CD4-positive, CD25-positive, alpha-beta regulatory T cell (primary cell): ENCODE data around the gene UNKL. TPM values are rescaled to one million over a fixed set of nuclear protein-coding genes. Genes with fewer than 3 reads are reported as not detected.
A peak's percentile ranks its signal among the peaks of the same experiment; 100 is the strongest.

Experiments
- ATAC-seq, 2 donors: fragments of 150-1000 bp; cut with Tn5 transposase; one replicate each; pipeline ENCODE4 v1.10.0; 2021; ENCODE audit warnings: low read depth in 2 of 2, moderate number of reproducible peaks in 2 of 2, moderate library complexity in 1 of 2
- DNase-seq, 3 donors: peaks; one replicate each; pipeline versions ENCODE4 v3.0.0 to v3.0.0-alpha.2; 2012 to 2022; ENCODE audit warnings: mixed read lengths in 1 of 3
- H3K27ac ChIP-seq: one replicate; pipeline ENCODE4 v1.7.0; 2013; ENCODE audit warnings: mild to moderate bottlenecking, low read length; ENCODE audit not compliant: insufficient read depth, poor library complexity, severe bottlenecking
- H3K27me3 ChIP-seq: one replicate; pipeline ENCODE4 v1.7.0; 2013; ENCODE audit warnings: low read length; ENCODE audit not compliant: control insufficient read depth, insufficient read depth
- H3K36me3 ChIP-seq: one replicate; pipeline ENCODE4 v1.7.0; 2013; ENCODE audit warnings: mild to moderate bottlenecking, low read length, moderate library complexity; ENCODE audit not compliant: control insufficient read depth, insufficient read depth
- H3K4me1 ChIP-seq: 2 replicates; pipeline ENCODE4 v1.7.0; 2013; ENCODE audit warnings: mild to moderate bottlenecking, low read length; ENCODE audit not compliant: insufficient read depth, control insufficient read depth, poor library complexity, severe bottlenecking
- H3K4me3 ChIP-seq: one replicate; pipeline ENCODE4 v1.7.0; 2013; ENCODE audit warnings: low read depth, mild to moderate bottlenecking, low read length, moderate library complexity
- H3K9me3 ChIP-seq, 2 experiments: 1 replicate in 1 of 2; 2 replicates in 1 of 2; pipeline ENCODE4 v1.7.0; 2013; ENCODE audit warnings: low read length in 2 of 2, mild to moderate bottlenecking in 1 of 2, moderate library complexity in 1 of 2; ENCODE audit not compliant: control insufficient read depth in 2 of 2
- H3K27ac Mint-ChIP-seq, 3 donors: one replicate each; pipeline ENCODE4 v1.8.0; 2020 to 2022; ENCODE audit warnings: mild to moderate bottlenecking in 3 of 3, mixed read lengths in 3 of 3, moderate library complexity in 2 of 3
- H3K27me3 Mint-ChIP-seq: one replicate; pipeline ENCODE4 v1.8.0; 2022; ENCODE audit warnings: mild to moderate bottlenecking, mixed read lengths
- H3K36me3 Mint-ChIP-seq: one replicate; pipeline ENCODE4 v1.8.0; 2020; ENCODE audit warnings: mixed read lengths
- H3K4me1 Mint-ChIP-seq, 4 donors: one replicate each; pipeline ENCODE4 v1.8.0; 2020 to 2022; ENCODE audit warnings: mixed read lengths in 4 of 4, mild to moderate bottlenecking in 1 of 4
- H3K4me3 Mint-ChIP-seq, 4 donors: one replicate each; pipeline ENCODE4 v1.8.0; 2020 to 2022; ENCODE audit warnings: mild to moderate bottlenecking in 4 of 4, mixed read lengths in 4 of 4, moderate library complexity in 3 of 4
- H3K9me3 Mint-ChIP-seq, 7 donors: one replicate each; pipeline ENCODE4 v1.8.0; 2020 to 2022; ENCODE audit warnings: mixed read lengths in 7 of 7, mild to moderate bottlenecking in 3 of 7, moderate library complexity in 2 of 7
- polyA plus RNA-seq, 4 donors: library from polyadenylated mRNA; unstranded; fragments of 300-500 nt; fragmentation: Illumina TruSeq; gene quantifications; one replicate each; pipeline ENCODE4 v1.2.3, GENCODE V29; 2021
- total RNA-seq: library from RNA; stranded (reverse); gene quantifications from one replicate; pipeline ENCODE4 v1.2.3, GENCODE V29; 2022

Gene UNKL
- total and polyA plus RNA-seq, 5 donors from 2014 or later = 6.3 to 94.3 (median 9.6) TPM

DNA sequence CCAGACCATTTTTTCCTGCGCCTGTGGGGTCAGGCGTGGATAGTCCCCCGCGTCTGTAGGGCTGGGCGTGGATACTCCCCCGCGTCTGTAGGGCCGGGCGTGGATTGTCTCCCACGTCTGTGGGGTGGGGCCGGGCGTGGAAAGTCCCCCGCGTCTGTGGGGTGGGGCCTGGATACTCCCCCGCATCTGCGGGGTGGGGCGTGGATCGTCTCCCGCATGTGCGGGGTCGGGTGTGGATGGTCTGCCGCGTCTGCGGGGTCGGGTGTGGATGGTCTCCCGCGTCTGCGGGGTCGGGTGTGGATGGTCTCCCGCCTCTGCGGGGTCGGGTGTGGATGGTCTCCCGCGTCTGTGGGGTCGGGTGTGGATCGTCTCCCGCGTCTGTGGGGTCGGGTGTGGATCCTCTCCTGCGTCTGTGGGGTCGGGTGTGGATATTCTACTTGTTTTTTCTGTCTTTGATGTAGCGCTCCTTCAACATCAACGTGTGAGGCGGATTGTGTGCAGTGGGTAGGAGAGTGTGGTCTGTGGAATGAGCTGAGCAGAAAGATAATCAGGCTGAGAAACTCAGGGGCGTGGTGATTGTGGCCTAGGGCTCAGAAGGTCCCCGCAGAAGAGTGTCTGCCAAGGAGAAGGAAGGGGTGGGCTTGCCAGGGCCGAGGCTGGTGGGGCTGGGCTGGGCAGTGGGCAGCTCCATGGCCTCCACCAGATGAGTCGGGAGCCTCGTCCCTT is 59.5 kb downstream of the UNKL start:
- DNase-seq (no peak), ATAC-seq (no peak)
- Histone ChIP-seq H3K36me3 (peaks cover 2% of the 10 kb centered on the region), H3K27ac (no peak overlapping the region), H3K27me3 (no peaks in the 10 kb centered on the region), H3K4me1 (peaks cover 24% of the 10 kb centered on the region), H3K4me3 (no peak overlapping the region), H3K9me3 (no peaks in the 10 kb centered on the region)
- Mint-ChIP-seq H3K36me3 (peaks cover 3% of the 10 kb centered on the region), H3K27me3 (peaks cover 5% of the 10 kb centered on the region), H3K27ac (peak overlapping the region in 1 of 3 donors; percentile 56), H3K9me3 (peaks cover 0 to 3% (median 0%) of the 10 kb centered on the region in 7 donors), H3K4me1 (peaks cover 0 to 42% (median 19%) of the 10 kb centered on the region in 4 donors), H3K4me3 (peak overlapping the region; percentile 48 to 81 (median 62))

DNA sequence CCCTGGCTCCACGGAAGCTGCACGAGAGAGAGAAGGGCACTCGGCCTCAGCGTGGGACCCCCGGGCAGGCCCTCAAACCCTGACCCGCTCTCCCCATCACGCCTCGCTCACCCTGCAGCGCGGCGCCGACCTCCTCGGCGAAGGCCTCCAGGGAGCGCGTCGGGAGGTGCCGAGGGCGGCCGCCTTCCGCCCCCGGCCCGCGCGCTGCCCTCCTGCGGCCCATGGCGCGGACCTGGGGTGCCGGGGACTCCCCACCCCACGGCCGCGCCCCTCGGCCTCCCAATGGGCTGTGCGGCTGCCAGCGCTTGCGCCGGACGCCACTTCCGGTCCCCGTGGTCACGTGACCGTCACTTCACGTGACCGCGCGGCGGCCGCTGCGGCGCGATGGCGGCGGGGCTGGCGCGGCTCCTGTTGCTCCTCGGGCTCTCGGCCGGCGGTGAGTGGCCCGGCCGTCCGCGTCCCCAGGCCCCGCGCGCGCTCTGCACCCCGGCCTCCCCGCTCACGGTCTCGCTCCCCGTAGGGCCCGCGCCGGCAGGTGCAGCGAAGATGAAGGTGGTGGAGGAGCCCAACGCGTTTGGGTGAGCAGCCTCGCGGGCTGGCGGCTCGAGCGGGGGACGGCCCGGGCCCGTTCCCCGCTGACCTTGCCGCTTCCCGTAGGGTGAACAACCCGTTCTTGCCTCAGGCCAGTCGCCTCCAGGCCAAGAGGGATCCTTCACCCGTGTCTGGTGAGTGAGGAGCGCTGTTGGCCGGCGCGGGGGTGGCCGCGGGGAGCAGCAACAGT is 62.7 kb downstream of the UNKL start, which contains the start of the genes GNPTG and TSR3:
TSS of gene GNPTG (plus strand) at position 350 of the 781 bp plus-strand sequence. CDS start at position 385, 35 bp downstream.
TSS of gene TSR3 (minus strand) at position 297 of the 781 bp plus-strand sequence. CDS start at position 223, 74 bp downstream.
- peaks cover 24% of the 10 kb centered on the region for H3K4me1 ChIP-seq
- no peaks in the 10 kb centered on the region for H3K9me3 ChIP-seq
- Mint-ChIP-seq H3K9me3 (peaks cover 0 to 3% (median 0%) of the 10 kb centered on the region in 7 donors), H3K27ac (peak within 1 kb of the TSS; percentile 71 to 98 (median 82)), H3K36me3 (peaks cover 3% of the 10 kb centered on the region), H3K4me3 (peak within 1 kb of the TSS; percentile 85 to 91 (median 87)), H3K27me3 (peaks cover 5% of the 10 kb centered on the region), H3K4me1 (peaks cover 0 to 43% (median 15%) of the 10 kb centered on the region in 4 donors)
- H3K4me3 ChIP-seq = peak within 1 kb of the TSS; percentile 88
- peak; percentile 75 to 79 for ATAC-seq
- peak; percentile 82 to 91 (median 88) for DNase-seq
- H3K27me3 ChIP-seq = no peaks in the 10 kb centered on the region
- peaks cover 15% of the 10 kb centered on the region for H3K36me3 ChIP-seq
- peak within 1 kb of the TSS; percentile 75 for H3K27ac ChIP-seq

DNA sequence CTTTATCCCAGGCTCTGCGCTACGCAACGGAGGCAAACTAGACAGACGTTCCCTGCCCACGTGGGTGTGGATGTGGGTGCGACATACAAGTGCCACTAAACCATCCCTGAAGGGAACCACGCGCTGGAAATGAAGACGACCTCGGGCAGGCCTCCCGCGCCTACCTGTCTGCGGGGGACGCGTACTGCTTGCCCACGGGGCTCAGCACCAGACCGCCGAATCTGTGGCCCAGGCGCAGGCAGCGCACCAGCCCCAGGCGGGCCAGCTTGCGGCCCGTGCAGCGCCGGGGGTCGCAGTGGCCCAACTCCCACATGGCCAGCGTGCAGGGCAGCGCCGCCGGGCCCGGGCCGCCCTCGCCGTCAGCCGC is 63.3 kb downstream of the UNKL start:
- H3K9me3 ChIP-seq = no peaks in the 10 kb centered on the region
- H3K27ac ChIP-seq = peak overlapping the region; percentile 75
- DNase-seq = peak in 1 of 3 donors; percentile 37
- peak overlapping the region; percentile 74 to 82 (median 82) for H3K4me3 Mint-ChIP-seq
- no peaks in the 10 kb centered on the region for H3K27me3 ChIP-seq
- H3K4me1 ChIP-seq = peaks cover 24% of the 10 kb centered on the region
- H3K36me3 Mint-ChIP-seq = peaks cover 3% of the 10 kb centered on the region
- peaks cover 15% of the 10 kb centered on the region for H3K36me3 ChIP-seq
- H3K27ac Mint-ChIP-seq = peak overlapping the region; percentile 32 to 82 (median 71)
- peaks cover 5% of the 10 kb centered on the region for H3K27me3 Mint-ChIP-seq
- H3K4me1 Mint-ChIP-seq = peaks cover 0 to 43% (median 15%) of the 10 kb centered on the region in 4 donors
- H3K9me3 Mint-ChIP-seq = peaks cover 0 to 3% (median 0%) of the 10 kb centered on the region in 7 donors
- ATAC-seq = peak in 1 of 2 donors; percentile 3
- peak overlapping the region; percentile 72 for H3K4me3 ChIP-seq

DNA sequence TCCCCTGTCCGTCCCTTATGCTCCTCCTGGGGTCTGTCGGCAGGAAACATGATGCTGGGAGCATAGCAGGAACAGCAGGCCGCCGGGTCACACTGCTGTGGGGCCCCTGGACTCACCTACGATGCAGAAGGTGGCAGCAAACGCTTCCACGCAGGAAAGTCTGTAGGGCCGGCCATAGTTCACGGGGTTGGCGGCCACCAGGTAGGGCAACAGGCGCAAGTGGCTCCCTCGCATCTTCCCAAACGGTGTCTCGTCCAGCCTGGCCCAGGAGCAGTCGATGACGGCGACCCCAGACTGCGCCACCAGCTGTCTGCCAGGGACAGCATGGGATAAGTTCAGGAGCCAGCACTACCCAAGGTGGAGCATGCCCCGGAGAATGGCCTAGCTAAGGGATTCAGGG is 63.8 kb downstream of the UNKL start:
- Mint-ChIP-seq H3K27ac (peak overlapping the region; percentile 69 to 82 (median 74)), H3K4me1 (peaks cover 0 to 43% (median 15%) of the 10 kb centered on the region in 4 donors), H3K36me3 (peaks cover 3% of the 10 kb centered on the region), H3K27me3 (peaks cover 5% of the 10 kb centered on the region), H3K4me3 (peak overlapping the region; percentile 27 to 82 (median 82)), H3K9me3 (peaks cover 0 to 3% (median 0%) of the 10 kb centered on the region in 7 donors)
- DNase-seq = no peak
- H3K27ac ChIP-seq = peak overlapping the region; percentile 75
- H3K9me3 ChIP-seq = no peaks in the 10 kb centered on the region
- no peak for ATAC-seq
- peak overlapping the region; percentile 72 for H3K4me3 ChIP-seq
- H3K36me3 ChIP-seq = peaks cover 15% of the 10 kb centered on the region
- H3K27me3 ChIP-seq = no peaks in the 10 kb centered on the region
- H3K4me1 ChIP-seq = peaks cover 24% of the 10 kb centered on the region

DNA sequence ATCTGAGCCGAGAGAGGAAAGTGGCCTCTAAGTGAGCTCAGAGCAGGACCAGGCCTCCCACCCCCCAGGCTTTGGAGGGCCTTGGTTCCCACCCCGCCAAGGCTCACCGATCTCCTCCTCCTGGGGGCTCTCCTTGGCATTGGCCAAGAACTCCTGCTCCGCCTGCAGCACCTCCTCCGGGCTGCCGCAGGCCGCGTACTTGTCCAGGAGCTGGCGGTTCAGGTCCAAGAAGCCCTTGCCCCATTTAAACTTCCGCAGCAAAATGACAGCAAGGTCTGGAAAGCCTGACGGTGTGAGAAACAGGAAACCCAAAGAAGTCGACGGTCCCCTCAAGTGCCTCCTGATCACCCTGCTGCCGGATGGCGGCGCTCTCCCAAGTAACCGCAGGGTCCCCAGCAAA is 64.6 kb downstream of the UNKL start:
- no peak for DNase-seq
- peak overlapping the region in 1 of 3 donors; percentile 26 for H3K27ac Mint-ChIP-seq

DNA sequence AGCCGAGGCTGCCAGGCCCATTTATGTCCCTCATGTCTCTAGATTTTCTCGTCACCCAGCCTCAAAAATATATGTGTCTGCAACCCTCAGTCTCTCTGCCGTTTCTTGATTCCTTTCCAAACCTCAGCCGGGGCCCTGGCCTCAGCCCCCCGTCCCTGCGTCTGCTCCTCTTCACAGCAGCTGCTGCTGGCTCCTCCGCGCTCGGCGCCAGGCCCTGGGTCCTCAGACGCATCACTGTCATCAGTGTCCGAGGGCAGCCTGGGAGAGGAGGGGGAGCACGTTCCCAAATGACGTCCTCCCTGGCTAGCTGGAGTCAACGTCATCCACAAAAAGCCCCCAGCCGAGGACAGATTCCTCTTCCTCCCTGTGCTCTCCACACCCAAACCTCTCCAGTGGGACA is 65.2 kb downstream of the UNKL start:
- Mint-ChIP-seq H3K27me3 (peaks cover 5% of the 10 kb centered on the region), H3K36me3 (peaks cover 3% of the 10 kb centered on the region), H3K4me3 (peak overlapping the region in 3 of 4 donors; percentile 19 to 86 (median 60)), H3K9me3 (peaks cover 0 to 3% (median 0%) of the 10 kb centered on the region in 7 donors), H3K27ac (peak overlapping the region in 1 of 3 donors; percentile 42), H3K4me1 (peaks cover 0 to 33% (median 11%) of the 10 kb centered on the region in 4 donors)
- Histone ChIP-seq H3K36me3 (peaks cover 15% of the 10 kb centered on the region), H3K27ac (no peak overlapping the region), H3K4me3 (no peak overlapping the region), H3K4me1 (peaks cover 24% of the 10 kb centered on the region), H3K9me3 (no peaks in the 10 kb centered on the region), H3K27me3 (no peaks in the 10 kb centered on the region)
- ATAC-seq (no peak), DNase-seq (no peak)

More for the DNA sequence above, 64.6 kb downstream of the UNKL start:
- H3K9me3 Mint-ChIP-seq = peaks cover 0 to 3% (median 0%) of the 10 kb centered on the region in 7 donors
- H3K27me3 Mint-ChIP-seq = peaks cover 5% of the 10 kb centered on the region
- H3K36me3 ChIP-seq = peaks cover 15% of the 10 kb centered on the region
- ATAC-seq = no peak
- H3K9me3 ChIP-seq = no peaks in the 10 kb centered on the region
- no peak overlapping the region for H3K4me3 ChIP-seq
- peaks cover 3% of the 10 kb centered on the region for H3K36me3 Mint-ChIP-seq
- H3K27ac ChIP-seq = no peak overlapping the region
- peaks cover 24% of the 10 kb centered on the region for H3K4me1 ChIP-seq
- H3K4me3 Mint-ChIP-seq = peak overlapping the region; percentile 51 to 82 (median 82)
- H3K4me1 Mint-ChIP-seq = peaks cover 0 to 37% (median 12%) of the 10 kb centered on the region in 4 donors
- no peaks in the 10 kb centered on the region for H3K27me3 ChIP-seq

DNA sequence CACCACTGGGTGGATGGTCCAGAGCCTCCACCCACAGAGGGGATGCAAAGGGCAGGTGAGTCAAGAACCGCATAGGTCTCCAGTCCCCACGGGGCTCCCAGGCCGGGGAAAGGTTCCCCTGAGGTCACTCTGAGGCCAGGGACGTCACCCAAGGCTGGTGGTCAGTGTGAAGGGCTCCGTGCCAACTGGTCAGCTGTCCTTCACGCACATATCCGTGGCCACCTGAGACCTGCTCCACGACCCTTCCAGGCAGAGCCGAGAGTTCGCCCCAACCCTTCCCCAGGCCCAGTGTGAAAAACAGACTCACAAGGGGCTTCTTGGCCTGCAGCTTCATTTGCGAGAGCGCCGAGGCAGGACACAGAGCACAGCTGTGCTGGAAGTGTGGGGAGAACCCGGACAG is 65.6 kb downstream of the UNKL start:
- Histone ChIP-seq H3K27ac (no peak overlapping the region), H3K27me3 (no peaks in the 10 kb centered on the region), H3K36me3 (peaks cover 15% of the 10 kb centered on the region), H3K9me3 (no peaks in the 10 kb centered on the region), H3K4me3 (no peak overlapping the region), H3K4me1 (peaks cover 24% of the 10 kb centered on the region)
- peaks cover 0 to 3% (median 0%) of the 10 kb centered on the region in 7 donors for H3K9me3 Mint-ChIP-seq
- peaks cover 3% of the 10 kb centered on the region for H3K36me3 Mint-ChIP-seq
- peaks cover 0 to 31% (median 11%) of the 10 kb centered on the region in 4 donors for H3K4me1 Mint-ChIP-seq
- peak overlapping the region in 1 of 3 donors; percentile 42 for H3K27ac Mint-ChIP-seq
- H3K4me3 Mint-ChIP-seq = peak overlapping the region in 3 of 4 donors; percentile 19 to 86 (median 60)
- peaks cover 5% of the 10 kb centered on the region for H3K27me3 Mint-ChIP-seq
- DNase-seq (no peak), ATAC-seq (no peak)
